Small intestine (tissue), 7 donors: ENCODE measurements around the gene ITPR2. TPM values are rescaled to one million over a fixed set of nuclear protein-coding genes. Genes with fewer than 3 reads are reported as not detected.

ENCODE experiments used
- DNase-seq, 2 donors: peaks; one replicate each; pipeline versions ENCODE4 v3.0.0 to v3.0.0-alpha.2; 2013
- FAIRE-seq: peaks from 2 replicates; lab custom pipeline; 2012; peaks lifted over from hg19 to GRCh38; lab: Jason Lieb, UNC
- H3K27ac ChIP-seq, 3 donors: one replicate each; pipeline ENCODE4 v1.5.1; 2013; ENCODE audit warnings: low read length in 2 of 3, mild to moderate bottlenecking in 2 of 3, control low read depth in 1 of 3, inconsistent platforms in 1 of 3, low read depth in 1 of 3, moderate library complexity in 1 of 3
- H3K27me3 ChIP-seq, 3 donors: one replicate each; pipeline ENCODE4 v1.6.1; 2013; ENCODE audit warnings: low read length in 3 of 3, inconsistent platforms in 1 of 3; ENCODE audit not compliant: control insufficient read depth in 3 of 3, insufficient read depth in 3 of 3
- H3K36me3 ChIP-seq, 3 donors: one replicate each; pipeline ENCODE4 v1.6.1; 2013; ENCODE audit warnings: low read length in 3 of 3, inconsistent platforms in 1 of 3, low read depth in 1 of 3, mild to moderate bottlenecking in 1 of 3, moderate library complexity in 1 of 3; ENCODE audit not compliant: control insufficient read depth in 3 of 3, insufficient read depth in 2 of 3
- H3K4me1 ChIP-seq, 3 donors: one replicate each; pipeline ENCODE4 v1.6.1; 2013; ENCODE audit warnings: low read length in 2 of 3, inconsistent platforms in 1 of 3, low read depth in 1 of 3, mild to moderate bottlenecking in 1 of 3, moderate library complexity in 1 of 3; ENCODE audit not compliant: control insufficient read depth in 3 of 3, insufficient read depth in 2 of 3
- H3K4me3 ChIP-seq, 3 donors: one replicate each; pipeline ENCODE4 v1.5.1; 2013; ENCODE audit warnings: low read length in 3 of 3, control low read depth in 1 of 3, inconsistent platforms in 1 of 3, low read depth in 1 of 3, mild to moderate bottlenecking in 1 of 3, moderate library complexity in 1 of 3
- H3K9me3 ChIP-seq, 2 donors: one replicate each; pipeline ENCODE4 v1.6.1; 2013; ENCODE audit warnings: low read depth in 1 of 2, low read length in 1 of 2; ENCODE audit not compliant: control insufficient read depth in 2 of 2, insufficient read depth in 1 of 2
- WGBS, 3 donors: extraction: QIAGEN DNeasy Blood & Tissue Kit; methylation state at CpG; one replicate each; pipeline ENCODE4 v1.1.7; 2013; 5-methylcytosine and 5-hydroxymethylcytosine counted together
- polyA plus RNA-seq, 4 donors: library from polyadenylated mRNA; stranded (reverse) in 3 of 4; unstranded in 1 of 4; fragments of 200-250 nt in 3 of 4; fragments of 120-200 nt in 1 of 4; gene quantifications; one replicate each; pipeline versions ENCODE4 v1.2.1 to v1.2.3, GENCODE V29; 2013
- donor health status: healthy with polysubstance abuse.
- donor health status: control.
- donor health status: control.
- donor health status: Bipolar disorder and iron deficiency.
- donor health status: healthy.

ITPR2 gene
- polyA plus RNA-seq, 4 donors = 2.2 to 9.2 (median 4.4) TPM

DNA sequence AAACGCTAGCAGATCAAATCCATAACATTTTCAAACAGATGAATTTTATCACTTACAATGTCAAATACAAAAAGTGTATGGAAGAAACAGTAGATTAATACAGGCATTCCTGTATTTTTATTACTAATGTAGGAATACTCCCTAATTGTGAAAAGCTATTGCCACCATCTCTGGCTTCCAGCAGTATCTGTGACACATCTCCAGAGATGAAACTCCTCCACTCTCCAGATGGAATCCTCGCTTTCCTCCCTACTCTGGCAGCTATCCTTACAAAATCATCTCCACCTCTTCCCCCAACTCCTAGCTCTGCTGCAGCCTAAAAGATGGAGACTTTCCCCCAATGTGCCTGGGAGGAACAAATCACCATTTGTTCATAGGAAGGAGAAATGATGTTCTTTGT, 426.2 kb downstream of the ITPR2 start:
- DNase-seq = no peak
- Histone ChIP-seq H3K27me3 (no peaks in the 10 kb centered on the region), H3K36me3 (peaks cover 0 to 4% (median 2%) of the 10 kb centered on the region in 3 donors), H3K27ac (no peak overlapping the region), H3K9me3 (no peaks in the 10 kb centered on the region), H3K4me3 (no peak overlapping the region), H3K4me1 (no peaks in the 10 kb centered on the region)
- WGBS, 3 donors = 91 to 96% (median 96%) methylated on average over 2 of the region's 2 CpGs
- FAIRE-seq = no peak

DNA sequence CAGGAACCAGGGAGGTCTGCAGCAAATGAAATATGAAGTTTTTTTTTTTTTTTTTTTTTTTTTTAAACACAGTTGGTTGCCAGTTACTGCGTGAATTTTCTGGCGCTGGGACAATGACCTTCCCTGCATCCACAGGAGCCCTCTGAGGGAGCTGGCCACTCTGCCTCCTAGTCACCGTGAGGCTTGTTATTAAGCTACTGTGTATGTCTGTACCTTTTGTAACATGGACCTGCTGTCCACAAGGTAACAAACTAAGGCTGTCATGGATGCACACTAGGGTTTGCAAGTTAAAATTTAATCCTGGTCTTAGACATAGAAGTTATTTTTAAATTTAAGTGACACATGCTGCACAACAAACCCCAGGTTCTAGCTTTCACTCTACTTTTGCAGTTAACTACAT, 426.6 kb downstream of the ITPR2 start:
- H3K36me3 ChIP-seq = peaks cover 0 to 4% (median 2%) of the 10 kb centered on the region in 3 donors
- 80 to 87% (median 85%) methylated on average over 3 of the region's 3 CpGs for WGBS, 3 donors
- H3K4me3 ChIP-seq = no peak overlapping the region
- H3K27ac ChIP-seq = no peak overlapping the region
- no peaks in the 10 kb centered on the region for H3K27me3 ChIP-seq
- no peak for FAIRE-seq
- H3K4me1 ChIP-seq = no peaks in the 10 kb centered on the region
- DNase-seq = no peak
- H3K9me3 ChIP-seq = no peaks in the 10 kb centered on the region

GRCh38 chr12:26403601-26404000, 429.4 kb downstream of the ITPR2 start:
- H3K27ac ChIP-seq = no peak overlapping the region
- no peaks in the 10 kb centered on the region for H3K4me1 ChIP-seq
- H3K27me3 ChIP-seq = no peaks in the 10 kb centered on the region
- peaks cover 0 to 4% (median 0%) of the 10 kb centered on the region in 3 donors for H3K36me3 ChIP-seq
- H3K9me3 ChIP-seq = no peaks in the 10 kb centered on the region
- DNase-seq = no peak
- WGBS, 3 donors = 92 to 96% (median 93%) methylated on average over 5 of the region's 5 CpGs
- no peak overlapping the region for H3K4me3 ChIP-seq
- no peak for FAIRE-seq

GRCh38 chr12:26402648-26403047, 430.3 kb downstream of the ITPR2 start:
- Histone ChIP-seq H3K27me3 (no peaks in the 10 kb centered on the region), H3K4me3 (no peak overlapping the region), H3K4me1 (no peaks in the 10 kb centered on the region), H3K9me3 (no peaks in the 10 kb centered on the region), H3K36me3 (peaks cover 0 to 2% (median 0%) of the 10 kb centered on the region in 3 donors), H3K27ac (no peak overlapping the region)
- 36 to 74% (median 53%) methylated on average over 4 of the region's 4 CpGs for WGBS, 3 donors
- peak; percentile 58 to 76 for DNase-seq
- FAIRE-seq = no peak

DNA sequence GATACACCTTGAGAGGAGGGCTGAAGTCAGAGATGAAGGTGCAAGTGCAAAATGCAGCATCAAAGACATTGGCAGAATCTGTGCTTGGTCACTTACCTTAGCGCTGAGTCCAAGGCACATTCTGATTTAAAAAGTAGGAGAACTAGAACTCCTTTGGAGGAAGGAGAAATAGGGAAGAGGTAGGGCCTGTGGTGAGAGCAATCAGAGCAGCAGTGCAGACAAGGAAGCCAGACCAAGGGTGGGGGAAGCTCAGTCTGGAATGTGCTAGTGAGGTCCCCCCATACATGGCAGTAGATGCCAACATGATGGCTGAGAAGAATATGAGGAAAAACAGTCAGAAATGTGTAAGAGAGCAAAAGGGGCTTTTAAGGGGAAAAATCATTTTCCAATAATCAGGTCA, 431.1 kb downstream of the ITPR2 start:
- Histone ChIP-seq H3K36me3 (peaks cover 0 to 2% (median 2%) of the 10 kb centered on the region in 3 donors), H3K27me3 (no peaks in the 10 kb centered on the region), H3K4me3 (no peak overlapping the region), H3K27ac (no peak overlapping the region), H3K4me1 (no peaks in the 10 kb centered on the region), H3K9me3 (no peaks in the 10 kb centered on the region)
- 91 to 100% (median 97%) methylated on average over 1 of the region's 1 CpG for WGBS, 3 donors
- DNase-seq (no peak), FAIRE-seq (no peak)

GRCh38 chr12:26400627-26401026, 432.4 kb downstream of the ITPR2 start:
- Histone ChIP-seq H3K27ac (no peak overlapping the region), H3K9me3 (no peaks in the 10 kb centered on the region), H3K4me3 (no peak overlapping the region), H3K36me3 (peaks cover 2 to 4% (median 3%) of the 10 kb centered on the region in 3 donors), H3K4me1 (no peaks in the 10 kb centered on the region), H3K27me3 (no peaks in the 10 kb centered on the region)
- FAIRE-seq (no peak), DNase-seq (no peak)
- WGBS, 3 donors = 93 to 94% (median 94%) methylated on average over 8 of the region's 8 CpGs

GRCh38 chr12:26399381-26399780, 433.6 kb downstream of the ITPR2 start:
- 92 to 100% (median 97%) methylated on average over 1 of the region's 1 CpG for WGBS, 3 donors
- FAIRE-seq = no peak

DNA sequence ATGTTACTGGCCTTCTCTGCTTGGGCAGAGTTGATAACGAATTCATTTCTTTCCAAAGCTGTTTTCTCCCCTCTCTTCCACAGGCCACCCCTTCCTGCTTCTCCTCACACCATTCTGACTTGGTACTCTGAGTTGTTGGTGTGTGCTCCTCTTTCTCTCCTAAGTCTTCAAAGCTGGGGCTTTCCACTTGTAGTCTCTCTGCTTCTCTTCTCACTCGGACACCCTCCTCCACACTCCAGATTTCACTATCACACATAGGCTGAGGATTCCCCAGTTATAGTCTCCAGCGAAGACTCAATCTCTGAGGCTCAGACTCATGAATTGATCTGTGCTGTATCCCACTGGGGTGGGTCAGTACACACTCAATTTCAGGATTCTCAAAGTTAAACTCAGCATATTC, 436.6 kb downstream of the ITPR2 start:
- Histone ChIP-seq H3K9me3 (no peaks in the 10 kb centered on the region), H3K4me1 (no peaks in the 10 kb centered on the region), H3K27ac (no peak overlapping the region), H3K4me3 (no peak overlapping the region), H3K36me3 (peaks cover 3 to 12% (median 8%) of the 10 kb centered on the region in 3 donors), H3K27me3 (no peaks in the 10 kb centered on the region)
- FAIRE-seq = no peak
- 75 to 87% (median 82%) methylated on average over 3 of the region's 3 CpGs for WGBS, 3 donors
- no peak for DNase-seq

More at GRCh38 chr12:26399381-26399780, 433.6 kb downstream of the ITPR2 start:
- no peak overlapping the region for H3K4me3 ChIP-seq
- H3K27ac ChIP-seq = no peak overlapping the region
- no peaks in the 10 kb centered on the region for H3K4me1 ChIP-seq
- no peaks in the 10 kb centered on the region for H3K27me3 ChIP-seq
- peaks cover 3 to 7% (median 7%) of the 10 kb centered on the region in 3 donors for H3K36me3 ChIP-seq
- no peak for DNase-seq
- H3K9me3 ChIP-seq = no peaks in the 10 kb centered on the region

GRCh38 chr12:26389343-26389742, 443.7 kb downstream of the ITPR2 start:
- FAIRE-seq = no peak
- 13 to 65% (median 44%) methylated on average over 1 of the region's 1 CpG for WGBS, 3 donors

More at GRCh38 chr12:26389343-26389742, 443.7 kb downstream of the ITPR2 start:
- DNase-seq = peak; percentile 52 to 81
- H3K4me3 ChIP-seq = no peak overlapping the region
- no peaks in the 10 kb centered on the region for H3K9me3 ChIP-seq
- peaks cover 0 to 14% (median 0%) of the 10 kb centered on the region in 3 donors for H3K4me1 ChIP-seq
- H3K36me3 ChIP-seq = peaks cover 0 to 5% (median 2%) of the 10 kb centered on the region in 3 donors
- peak overlapping the region in 1 of 3 donors; percentile 56 for H3K27ac ChIP-seq
- no peaks in the 10 kb centered on the region for H3K27me3 ChIP-seq
